ENCODE data around the gene FAM234B.

FAM234B gene

GRCh38 chr12:13044906-13045299 lies 722 bp downstream of the FAM234B start:
- TF ChIP-seq EZH2phosphoT487 (conservative IDR thresholded peaks at IDR 0.05; ENCODE audit: low read length) (no peak), CTCF (IDR thresholded peaks at IDR 0.05; ENCODE audit: insufficient read depth, low read length, poor library complexity, severe bottlenecking) (no peak)
- Histone ChIP-seq H4K20me1 (ENCODE audit: low read depth, low read length) (no peaks in the 10 kb centered on the region), H3K27me3 (ENCODE audit: low read length) (no peaks in the 10 kb centered on the region), H3K9me2 (replicated peaks; ENCODE audit: insufficient read depth, low read length) (no peaks in the 10 kb centered on the region), H3K9ac (ENCODE audit: low read length) (peak overlapping the region; percentile 39; the same call in 1 of the 2 replicates), H3K36me3 (ENCODE audit: low read length) (no peaks in the 10 kb centered on the region), H3K27ac (ENCODE audit: low read depth, low read length) (no peak overlapping the region), H3K4me2 (ENCODE audit: low read depth, low read length, poor library complexity, severe bottlenecking) (peak overlapping the region; percentile 43), H3K4me3 (ENCODE audit: insufficient read depth, low read length, poor library complexity, severe bottlenecking) (peak overlapping the region; percentile 44), H3F3A (ENCODE audit: insufficient read depth) (no peaks in the 10 kb centered on the region), H2AFZ (ENCODE audit: low read depth, low read length, severe bottlenecking) (no peak overlapping the region), H3K9me3 (ENCODE audit: insufficient read depth, low read length) (no peaks in the 10 kb centered on the region), H3K79me2 (ENCODE audit: insufficient read depth, low read length) (no peaks in the 10 kb centered on the region)

GRCh38 chr12:13045816-13046215 lies 1.6 kb downstream of the FAM234B start:
- Histone ChIP-seq H3K9ac (ENCODE audit: low read length) (no peak overlapping the region), H3K4me2 (ENCODE audit: low read depth, low read length, poor library complexity, severe bottlenecking) (no peak overlapping the region), H3K9me3 (ENCODE audit: insufficient read depth, low read length) (no peaks in the 10 kb centered on the region)

GRCh38 chr12:13046964-13047363 lies 2.8 kb downstream of the FAM234B start:
- Histone ChIP-seq H3K36me3 (ENCODE audit: low read length) (no peaks in the 10 kb centered on the region), H3K9me2 (replicated peaks; ENCODE audit: insufficient read depth, low read length) (no peaks in the 10 kb centered on the region), H3K27me3 (ENCODE audit: low read length) (no peaks in the 10 kb centered on the region), H3K4me3 (ENCODE audit: insufficient read depth, low read length, poor library complexity, severe bottlenecking) (no peak overlapping the region), H3K4me2 (ENCODE audit: low read depth, low read length, poor library complexity, severe bottlenecking) (no peak overlapping the region), H3K9me3 (ENCODE audit: insufficient read depth, low read length) (no peaks in the 10 kb centered on the region), H2AFZ (ENCODE audit: low read depth, low read length, severe bottlenecking) (no peak overlapping the region), H4K20me1 (ENCODE audit: low read depth, low read length) (no peaks in the 10 kb centered on the region), H3F3A (ENCODE audit: insufficient read depth) (no peaks in the 10 kb centered on the region), H3K27ac (ENCODE audit: low read depth, low read length) (no peak overlapping the region), H3K79me2 (ENCODE audit: insufficient read depth, low read length) (no peaks in the 10 kb centered on the region), H3K9ac (ENCODE audit: low read length) (no peak overlapping the region)
- TF ChIP-seq EZH2phosphoT487 (conservative IDR thresholded peaks at IDR 0.05; ENCODE audit: low read length): no peak
- no peak for TF ChIP-seq CTCF (IDR thresholded peaks at IDR 0.05; ENCODE audit: insufficient read depth, low read length, poor library complexity, severe bottlenecking)

More at GRCh38 chr12:13045816-13046215, 1.6 kb downstream of the FAM234B start:
- Histone ChIP-seq H3K36me3 (ENCODE audit: low read length) (no peaks in the 10 kb centered on the region), H2AFZ (ENCODE audit: low read depth, low read length, severe bottlenecking) (no peak overlapping the region), H3K27me3 (ENCODE audit: low read length) (no peaks in the 10 kb centered on the region), H3K4me3 (ENCODE audit: insufficient read depth, low read length, poor library complexity, severe bottlenecking) (no peak overlapping the region), H3K79me2 (ENCODE audit: insufficient read depth, low read length) (no peaks in the 10 kb centered on the region), H4K20me1 (ENCODE audit: low read depth, low read length) (no peaks in the 10 kb centered on the region), H3K9me2 (replicated peaks; ENCODE audit: insufficient read depth, low read length) (no peaks in the 10 kb centered on the region), H3K27ac (ENCODE audit: low read depth, low read length) (no peak overlapping the region), H3F3A (ENCODE audit: insufficient read depth) (no peaks in the 10 kb centered on the region)
- TF ChIP-seq EZH2phosphoT487 (conservative IDR thresholded peaks at IDR 0.05; ENCODE audit: low read length) (no peak), CTCF (IDR thresholded peaks at IDR 0.05; ENCODE audit: insufficient read depth, low read length, poor library complexity, severe bottlenecking) (no peak)

All from SU-DHL-6 (cell line).